GM18868 (cell line): ENCODE measurements around the gene WASHC4.

ENCODE experiments used
- ATAC-seq: cut with Tn5 transposase; IDR thresholded peaks from one replicate; pipeline ENCODE4 v1.9.1; 2021; ENCODE audit warnings: mild to moderate bottlenecking, moderate library complexity; ENCODE audit not compliant: unreplicated experiment

WASHC4 gene

DNA sequence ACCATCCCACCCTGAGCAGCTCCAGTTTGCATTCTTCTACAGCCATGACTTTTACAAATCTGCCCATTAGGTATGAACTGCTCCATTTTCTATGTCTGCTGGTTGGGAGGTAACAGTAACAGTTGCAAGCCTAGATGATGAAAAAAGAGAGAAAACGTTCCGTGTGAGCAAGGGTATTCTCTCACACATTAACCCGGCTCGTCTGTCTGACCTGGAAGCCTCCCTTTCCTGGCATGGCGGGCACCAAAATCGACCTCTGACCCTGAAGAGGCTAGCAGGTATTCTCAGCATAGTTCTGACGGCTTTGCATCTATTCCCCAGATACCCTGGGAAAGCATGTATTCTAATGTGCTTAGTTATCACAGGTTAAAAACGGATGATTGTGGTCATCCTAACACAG lies 96.6 kb downstream of the WASHC4 start:
- no peak for ATAC-seq

DNA sequence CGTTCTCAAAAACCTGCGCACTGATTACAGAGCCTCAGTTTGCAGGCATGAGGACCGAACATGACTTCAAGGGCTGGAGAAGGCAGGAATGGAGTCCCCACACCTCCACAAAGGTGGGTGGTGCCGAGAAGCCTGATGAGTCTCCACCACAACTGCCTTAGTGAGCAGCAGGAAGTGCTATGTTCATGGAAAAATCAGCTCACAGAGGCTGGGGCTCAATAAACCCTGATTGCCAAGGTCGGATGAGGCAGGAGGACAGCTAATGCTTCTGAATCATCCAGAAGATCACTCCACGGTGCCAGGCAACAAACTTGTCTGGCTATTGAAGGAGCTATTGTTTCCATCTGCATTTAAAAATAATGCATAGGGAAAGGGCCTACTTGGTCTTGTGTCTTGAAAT lies 97.4 kb downstream of the WASHC4 start:
- ATAC-seq: no peak

DNA sequence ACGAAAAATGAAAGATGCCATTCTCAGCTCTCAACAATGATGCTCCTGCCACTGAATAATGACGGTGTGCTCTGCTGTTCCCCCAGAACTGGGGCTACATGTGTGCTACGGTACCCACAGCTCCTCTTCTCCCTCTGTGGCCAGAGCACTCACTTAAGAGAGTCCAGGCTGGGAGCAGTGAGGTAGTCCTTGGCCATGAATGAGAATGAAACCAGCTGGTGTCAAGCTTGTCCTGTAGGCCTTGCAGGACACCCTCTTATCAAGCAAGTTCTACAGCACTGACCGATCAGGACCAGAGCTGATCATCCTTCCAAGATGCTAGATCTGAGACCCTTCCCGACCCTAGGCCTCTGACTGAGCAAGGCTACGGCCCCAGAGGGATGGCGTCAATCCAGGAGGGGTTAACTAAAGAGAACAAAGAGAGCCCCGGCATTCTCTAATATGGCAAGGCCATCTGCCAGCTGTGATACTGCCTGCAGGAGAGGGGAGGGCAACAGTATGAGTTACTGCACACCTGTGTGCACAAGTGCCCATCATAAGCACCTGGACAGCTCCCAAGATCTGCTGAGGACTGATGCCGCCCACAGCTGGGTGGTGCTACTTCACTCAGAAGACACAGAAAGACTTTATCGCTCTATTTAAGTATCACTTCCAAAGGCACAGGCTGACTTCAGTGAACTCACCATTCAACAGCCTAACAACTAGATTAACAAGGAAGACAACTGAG lies 98.0 kb downstream of the WASHC4 start:
- no peak for ATAC-seq

DNA sequence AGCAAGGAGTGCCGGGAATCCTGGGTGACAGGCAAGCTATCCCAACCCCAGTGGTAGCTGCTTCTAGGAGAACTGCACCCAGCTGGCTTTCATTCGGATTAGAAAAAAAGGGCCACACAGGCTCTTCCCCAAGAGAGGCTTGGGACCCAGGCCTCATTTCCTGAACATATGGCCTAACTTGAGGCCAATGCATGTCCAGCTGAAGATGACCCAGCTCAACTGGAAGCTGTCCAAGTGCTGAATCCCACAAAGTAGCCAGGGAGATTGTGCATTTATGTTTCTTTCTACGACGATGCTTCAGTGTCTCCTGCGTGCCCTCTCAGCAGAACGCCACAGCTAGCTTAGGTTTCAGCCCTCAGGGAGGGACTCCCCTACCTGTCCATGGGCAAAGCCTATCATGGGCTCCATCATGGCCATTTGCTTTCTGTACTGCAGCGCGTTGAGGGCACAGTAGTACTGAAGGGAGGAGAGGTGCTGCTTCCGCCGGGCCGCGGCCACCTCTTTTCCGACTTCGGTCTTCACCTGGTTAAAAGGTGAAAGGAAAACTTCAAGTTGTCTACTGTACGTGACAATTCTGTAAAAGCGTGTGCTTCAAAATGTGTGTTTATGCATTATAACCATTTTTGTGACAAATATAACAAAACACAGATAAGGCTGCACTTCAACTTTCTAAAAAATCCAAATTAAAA lies 99.3 kb downstream of the WASHC4 start:
- no peak for ATAC-seq

DNA sequence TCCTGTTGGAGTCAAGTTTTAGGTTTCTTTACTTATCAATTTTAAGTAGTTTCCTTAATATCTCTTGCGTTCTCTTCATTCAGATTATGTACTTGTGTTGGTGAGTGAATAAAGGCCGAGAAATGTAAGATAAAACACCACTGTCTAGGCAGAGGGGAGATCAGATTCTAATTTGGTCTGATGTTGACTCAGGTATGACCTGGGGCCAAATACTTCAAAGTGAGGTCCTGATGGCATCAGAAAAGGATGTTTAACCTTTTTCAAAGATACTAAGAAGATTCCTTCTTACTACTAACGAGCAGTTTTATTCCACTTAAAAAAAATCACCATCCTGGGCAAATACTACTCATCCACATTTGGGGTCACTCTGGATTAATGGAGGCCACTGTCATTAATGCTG lies 101.6 kb downstream of the WASHC4 start:
- no peak for ATAC-seq

DNA sequence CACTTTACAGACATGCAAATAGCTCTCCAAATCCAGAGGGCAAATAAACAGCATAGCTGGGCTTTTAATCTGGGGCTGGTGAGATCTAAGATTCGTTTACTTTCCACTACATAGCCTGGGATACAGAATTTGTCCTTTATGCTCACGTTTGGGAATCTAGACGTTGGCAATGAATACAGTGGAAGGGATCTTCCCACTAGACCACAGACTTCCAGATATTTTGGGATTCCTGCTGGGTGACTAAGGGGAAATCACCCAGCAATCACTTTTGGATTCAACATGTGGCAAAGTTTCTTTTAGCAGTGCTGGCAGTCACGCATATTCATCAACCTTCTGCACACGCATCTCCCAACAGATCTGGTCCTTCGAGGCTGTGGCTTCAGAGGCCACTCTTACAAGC lies 104.9 kb downstream of the WASHC4 start:
- ATAC-seq: no peak

DNA sequence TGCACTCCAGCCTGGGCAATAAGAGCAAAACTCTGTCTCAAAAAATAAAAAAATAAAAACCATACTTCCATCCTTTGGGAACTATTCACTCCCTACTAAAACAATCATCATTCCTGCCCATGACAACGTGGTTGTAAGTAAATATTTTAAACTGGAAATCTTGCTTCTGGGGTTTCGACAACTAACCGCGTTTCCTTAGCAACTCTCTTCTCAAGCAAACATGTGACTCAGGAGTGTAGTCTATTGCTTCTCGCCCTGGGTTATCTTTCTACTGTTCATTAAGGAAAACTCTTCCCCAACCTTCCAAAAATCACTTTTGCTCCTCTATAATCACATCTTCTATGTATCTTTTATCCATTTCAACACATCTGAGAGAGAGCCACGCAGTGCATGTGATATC lies 106.6 kb downstream of the WASHC4 start:
- no peak for ATAC-seq

DNA sequence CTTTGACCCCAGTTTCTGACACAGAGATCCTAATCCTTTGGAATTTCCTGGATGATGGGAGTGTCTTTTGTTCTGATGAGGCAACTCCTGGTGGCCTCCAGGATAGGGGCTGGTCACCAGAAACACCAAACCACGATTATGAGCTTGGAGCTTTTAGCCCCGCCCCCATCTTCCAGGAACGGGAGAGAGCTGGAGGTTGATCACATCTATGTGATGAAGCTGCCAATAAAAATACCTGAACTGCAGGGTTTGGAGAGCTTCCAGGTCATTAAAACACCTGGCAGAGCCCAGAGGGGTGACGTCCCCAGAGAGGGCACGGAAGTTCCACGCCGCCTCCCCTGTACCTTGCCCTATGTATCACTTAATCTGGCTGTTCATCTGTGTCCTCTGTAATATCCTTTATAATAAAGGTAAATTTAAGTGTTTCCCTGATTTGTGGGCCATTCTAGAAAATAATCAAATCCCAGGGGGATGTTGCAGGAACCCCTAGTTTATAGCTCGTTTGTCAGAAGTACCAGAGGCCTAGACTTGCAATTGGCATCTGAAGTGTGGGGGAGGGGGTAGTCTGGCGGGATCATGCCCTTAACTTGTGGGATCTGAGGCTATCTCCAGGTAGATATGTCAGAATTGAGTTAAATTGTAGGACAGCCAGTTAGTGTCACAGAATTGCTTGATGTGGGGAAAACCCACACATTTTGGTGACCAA lies 107.3 kb downstream of the WASHC4 start:
- ATAC-seq: no peak

DNA sequence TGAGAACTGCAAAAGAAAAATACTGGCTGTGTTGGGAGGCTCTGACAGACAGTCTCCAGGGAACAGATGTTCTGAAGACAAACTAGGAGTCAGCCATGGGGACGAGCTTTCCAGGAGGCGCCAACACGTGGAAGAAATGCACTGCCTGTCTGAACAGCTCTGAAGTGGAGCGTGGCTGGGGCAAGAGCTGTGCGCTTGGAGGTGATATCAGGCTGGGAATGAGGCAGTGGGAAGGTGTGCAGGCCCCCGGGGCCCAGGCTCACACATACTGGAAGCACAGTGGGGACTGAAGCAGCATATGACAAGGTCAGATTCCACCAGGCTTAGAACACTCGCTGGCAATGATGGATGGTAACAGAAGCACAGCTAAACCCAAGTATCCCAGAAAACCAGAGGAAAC lies 110.9 kb downstream of the WASHC4 start:
- no peak for ATAC-seq
